NCI-H2171 (cell line): ENCODE results near the gene KCNJ3.
A peak's percentile ranks its signal among the peaks of the same experiment; 100 is the strongest.

ENCODE experiments used
- DNase-seq: peaks from one replicate; lab custom pipeline; 2025; lab: John Stamatoyannopoulos, UW

The KCNJ3 gene

DNA sequence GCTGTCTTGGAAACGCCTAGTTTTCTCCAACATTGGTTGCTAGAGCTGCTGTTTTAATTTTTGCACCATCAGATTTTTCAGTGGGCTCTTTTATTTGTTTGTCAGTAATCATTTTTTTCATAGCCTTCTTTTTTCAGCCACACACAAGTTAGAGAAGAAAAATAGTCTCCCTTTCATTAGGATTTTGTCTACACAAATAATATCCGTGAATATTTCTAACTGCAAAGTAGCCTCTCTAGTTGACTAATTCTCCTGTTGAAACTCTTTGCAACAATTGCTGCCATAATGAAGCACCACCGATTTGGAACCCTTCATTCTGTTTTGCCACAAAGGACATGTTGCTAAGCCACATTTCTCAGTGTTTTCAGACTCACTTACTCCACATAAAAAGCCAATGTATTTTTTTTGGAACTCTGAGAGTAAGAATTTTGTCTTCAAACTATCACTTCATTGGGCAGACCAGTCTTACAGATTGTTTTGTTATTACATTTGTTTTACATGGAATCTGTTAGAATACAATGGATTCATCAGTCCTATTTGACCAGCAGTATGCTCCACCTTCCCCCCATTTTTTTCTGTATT, 9.6 kb downstream of the KCNJ3 start:
- no peak for DNase-seq

DNA sequence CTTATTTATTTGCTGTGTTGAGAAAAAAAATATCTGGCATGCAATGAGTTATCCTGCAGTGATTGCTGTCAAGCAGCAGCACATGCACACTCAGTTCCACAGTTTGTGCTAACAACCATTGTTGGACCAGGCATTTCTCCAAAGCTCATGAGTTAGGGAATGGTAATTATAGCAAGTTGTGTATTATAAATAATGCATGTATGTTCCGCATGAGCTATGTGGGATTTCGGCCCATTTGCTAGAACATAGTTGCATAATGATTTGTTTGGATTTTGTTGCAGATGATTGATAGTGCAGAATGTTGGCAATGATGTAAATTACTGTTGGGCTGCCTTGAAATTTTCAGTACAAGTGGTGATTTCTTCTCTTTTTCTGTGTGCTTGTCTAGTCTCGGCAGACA, 10.7 kb downstream of the KCNJ3 start:
- DNase-seq: no peak

- DNase-seq: no peak
Measured at GRCh38 chr2:154710078-154710477, 11.6 kb downstream of the KCNJ3 start.

- no peak for DNase-seq
Measured at GRCh38 chr2:154710685-154711084, 12.2 kb downstream of the KCNJ3 start.

DNA sequence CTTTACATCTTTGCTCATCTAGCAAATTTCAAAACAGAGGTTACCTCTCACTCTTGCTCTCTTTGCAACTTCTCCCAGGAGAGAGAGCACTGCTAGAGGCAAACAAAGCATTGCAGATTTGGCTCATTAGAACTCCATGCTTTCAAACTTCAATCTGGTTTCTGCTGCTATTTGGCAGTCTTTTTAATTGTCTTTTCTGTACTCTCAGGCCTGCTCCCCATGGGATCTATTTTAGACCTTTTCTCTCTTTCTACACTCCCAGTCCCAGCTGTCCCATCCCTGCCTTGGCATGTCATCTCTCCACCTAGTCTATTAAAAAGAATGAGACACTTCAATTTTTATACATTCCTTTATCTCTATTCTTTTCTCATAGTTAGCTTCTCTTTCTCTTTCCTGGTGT, 15.2 kb downstream of the KCNJ3 start:
- DNase-seq: peak; percentile 67

- no peak for DNase-seq
Measured at GRCh38 chr2:154720651-154721050, 22.2 kb downstream of the KCNJ3 start.

- no peak for DNase-seq
Measured at GRCh38 chr2:154724194-154724797, 25.8 kb downstream of the KCNJ3 start.

- DNase-seq: peak; percentile 93
Measured at GRCh38 chr2:154740361-154740760, 41.9 kb downstream of the KCNJ3 start.

GRCh38 chr2:154758871-154759270, 60.4 kb downstream of the KCNJ3 start:
- peak; percentile 8 for DNase-seq

GRCh38 chr2:154762638-154763037, 64.1 kb downstream of the KCNJ3 start:
- DNase-seq: no peak

GRCh38 chr2:154771664-154772284, 73.3 kb downstream of the KCNJ3 start:
- no peak for DNase-seq

- no peak for DNase-seq
Measured at GRCh38 chr2:154776825-154777224, 78.3 kb downstream of the KCNJ3 start.

DNA sequence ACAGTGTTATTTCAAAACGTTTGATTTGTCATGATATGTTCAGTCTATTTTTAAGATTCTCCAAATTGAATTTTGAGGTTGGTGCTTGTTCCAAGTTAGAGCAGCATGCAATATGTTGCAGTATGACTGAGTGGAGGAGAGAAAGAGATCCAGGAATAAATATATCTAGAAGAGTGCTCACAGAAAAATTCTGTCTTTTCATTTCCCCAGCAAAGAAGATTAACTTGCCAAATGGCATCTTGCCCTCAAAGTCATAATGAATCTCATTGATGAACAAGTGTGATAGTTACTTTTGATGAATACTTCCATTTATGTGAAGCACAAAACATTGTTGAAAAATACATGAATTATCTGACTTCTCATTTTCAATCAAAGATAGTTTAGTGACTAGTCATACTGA, 95.9 kb downstream of the KCNJ3 start:
- no peak for DNase-seq

GRCh38 chr2:154795651-154796050, 97.2 kb downstream of the KCNJ3 start:
- DNase-seq: no peak

DNA sequence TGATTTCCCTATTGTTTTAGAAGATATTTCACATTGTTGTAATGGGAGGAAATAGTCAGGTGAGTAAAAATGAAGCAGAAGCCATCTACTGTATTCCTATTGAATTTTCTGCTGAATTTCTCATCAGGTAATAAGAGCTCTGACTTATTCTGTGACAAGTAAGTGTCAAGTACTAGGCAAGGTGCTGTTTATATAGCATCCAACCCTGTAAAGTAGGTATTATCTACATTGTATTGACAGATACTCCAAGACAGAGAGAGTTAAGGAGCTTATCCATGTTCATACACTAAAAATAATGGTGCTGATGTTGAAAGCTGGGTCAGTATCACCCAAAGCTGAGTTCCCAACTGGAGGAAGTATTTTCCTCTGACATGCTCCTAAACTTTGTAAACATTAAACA, 106.0 kb downstream of the KCNJ3 start:
- DNase-seq: no peak

DNA sequence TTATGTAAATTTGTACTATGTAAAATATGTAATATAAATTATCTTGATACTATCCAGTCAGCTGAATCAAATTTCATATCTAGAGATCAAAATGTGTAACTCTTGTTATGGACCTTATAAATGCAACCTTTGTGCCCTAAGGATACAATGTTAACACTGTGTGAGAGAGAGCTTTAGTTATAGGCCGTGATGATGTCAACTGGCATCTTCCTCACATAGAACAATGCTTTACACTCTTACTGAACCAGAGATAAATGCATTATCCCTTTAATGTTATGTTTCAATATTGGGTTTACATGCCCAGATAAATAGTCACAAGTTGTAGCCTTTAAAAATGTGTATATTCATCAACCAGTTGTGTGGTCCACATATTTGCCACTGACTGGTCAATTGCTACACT, 115.1 kb downstream of the KCNJ3 start:
- DNase-seq: no peak

DNA sequence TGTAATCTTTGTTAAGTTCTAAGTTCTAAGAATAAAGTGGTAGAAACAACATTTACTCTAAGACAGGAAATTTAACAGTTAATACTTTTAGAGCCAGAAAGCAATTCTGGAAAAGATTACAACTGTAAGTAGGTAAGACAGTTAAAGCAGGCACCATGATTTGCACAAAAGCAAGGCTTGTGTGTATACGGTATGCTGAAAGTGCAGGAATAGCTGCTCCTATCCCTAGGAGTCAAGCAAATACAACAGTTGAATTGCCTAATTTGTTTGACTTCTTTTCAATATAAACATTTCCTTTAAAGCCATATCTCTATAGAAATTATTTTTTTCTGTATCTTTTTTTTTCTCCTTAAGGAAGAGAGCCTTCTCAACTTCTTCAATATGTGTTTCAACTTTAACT, 116.4 kb downstream of the KCNJ3 start:
- no peak for DNase-seq

DNA sequence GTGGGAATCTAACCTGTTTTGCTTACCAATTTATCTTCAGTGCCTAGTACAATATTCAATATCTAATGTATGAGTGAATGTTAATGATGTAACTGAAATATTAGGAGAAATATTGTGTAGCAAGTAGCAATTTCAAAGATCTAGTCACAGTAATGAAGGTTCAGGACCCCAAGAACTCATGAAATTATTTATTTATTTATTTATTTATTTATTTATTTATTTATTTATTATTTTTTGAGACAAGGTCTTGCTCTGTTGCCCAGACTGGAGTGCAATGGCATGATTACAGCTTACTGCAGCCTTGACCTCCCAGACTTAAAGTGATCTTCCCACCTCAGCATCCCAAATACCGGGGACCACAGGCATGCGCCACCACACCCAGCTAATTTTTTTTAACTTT, 126.9 kb downstream of the KCNJ3 start:
- DNase-seq: no peak

- DNase-seq: no peak
Measured at GRCh38 chr2:154826827-154827226, 128.3 kb downstream of the KCNJ3 start.

GRCh38 chr2:154827286-154827685, 128.8 kb downstream of the KCNJ3 start:
- DNase-seq: no peak

DNA sequence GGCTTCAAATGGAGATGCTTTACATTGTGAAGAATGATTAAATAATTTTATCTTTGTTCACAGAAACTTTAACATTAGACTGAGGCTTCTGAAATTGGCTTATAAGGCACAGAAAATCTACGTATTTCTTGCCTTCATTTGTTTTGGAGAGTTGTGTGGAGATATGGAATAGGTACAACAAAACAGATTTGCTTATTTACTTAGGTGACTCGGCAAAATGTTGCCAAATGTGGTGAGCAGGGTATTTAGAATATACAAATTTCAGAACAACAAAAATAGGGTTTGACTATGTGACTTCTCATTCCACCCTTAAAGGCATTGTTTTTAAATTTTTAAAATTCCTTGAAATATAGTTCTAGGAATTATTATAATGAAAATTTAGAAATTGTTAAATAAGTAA, 134.2 kb downstream of the KCNJ3 start:
- no peak for DNase-seq

DNA sequence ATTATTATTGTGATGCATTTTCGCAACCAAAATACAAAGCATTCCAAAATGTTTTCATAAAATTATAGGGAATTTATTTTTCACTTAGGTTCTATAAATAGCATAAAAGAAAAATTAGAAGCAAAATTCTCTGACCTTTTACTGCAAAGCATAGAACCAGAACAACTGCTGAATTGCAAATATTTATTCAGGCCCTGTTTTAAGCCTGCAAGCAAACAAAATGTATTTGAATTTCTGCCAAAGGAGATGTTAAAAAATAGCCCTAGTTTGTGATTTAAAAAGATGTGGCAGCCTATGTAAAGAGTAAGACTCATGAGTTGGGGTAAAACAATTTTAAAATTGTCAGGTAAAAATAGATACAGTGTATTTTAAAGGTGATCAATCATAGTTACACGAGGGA, 138.1 kb downstream of the KCNJ3 start:
- DNase-seq: no peak

GRCh38 chr2:154837035-154837434, 138.5 kb downstream of the KCNJ3 start:
- no peak for DNase-seq

DNA sequence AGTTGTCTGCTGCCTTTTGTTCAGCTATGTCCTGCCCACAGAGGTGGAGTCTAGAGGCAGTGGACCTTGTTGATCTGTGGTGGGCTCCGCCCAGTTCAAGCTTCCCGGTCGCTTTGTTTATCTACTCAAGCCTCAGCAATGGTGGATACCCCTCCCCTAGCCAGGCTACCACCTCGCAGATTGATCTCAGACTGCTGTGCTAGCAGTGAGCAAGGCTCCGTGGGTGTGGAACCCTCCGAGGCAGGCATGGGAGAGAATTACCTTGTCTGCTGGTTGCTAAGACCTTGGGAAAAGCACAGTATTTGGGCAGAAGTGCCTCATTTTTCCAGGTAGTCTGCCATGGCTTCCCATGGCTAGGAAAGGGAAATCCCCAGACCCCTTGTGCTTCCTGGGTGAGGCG, 146.0 kb downstream of the KCNJ3 start:
- no peak for DNase-seq
